OCI-LY7 (cell line): ENCODE results near the gene MRPL36. TPM values are rescaled to one million over a fixed set of nuclear protein-coding genes. Genes with fewer than 3 reads are reported as not detected.

Experiments used
- BruUV-seq: library from RNA; stranded (reverse); fragments of 400-500 nt; replicated peaks from 2 replicates; lab custom pipeline; 2021; lab: Mats Ljungman, UMichigan
- CTCF ChIA-PET: fragments of 300-600 bp; sonication (Branson Sonifier 250); formaldehyde crosslinking; loops from one replicate; lab custom pipeline; 2022; ENCODE audit warnings: antibody characterized with exemption; ENCODE audit not compliant: unreplicated experiment; lab: Charles Lee
- POLR2A ChIA-PET: fragments of 300-600 bp; sonication (Branson Sonifier 250); formaldehyde crosslinking; loops from one replicate; lab custom pipeline; 2022; ENCODE audit warnings: antibody characterized with exemption; lab: Charles Lee
- DNase-seq: peaks from one replicate; pipeline ENCODE4 v3.0.0-alpha.2; 2015; ENCODE audit warnings: low spot score
- H2AFZ ChIP-seq: fragments of 200-600 bp; sonication (generic), shearing (Covaris generic); 2 replicates; pipeline ENCODE4 v1.6.1; 2014; ENCODE audit warnings: mild to moderate bottlenecking, antibody characterized with exemption, low read length, moderate library complexity
- H3K27ac ChIP-seq: fragments of 200-600 bp; sonication (generic); 2 replicates; pipeline ENCODE4 v1.5.1; 2014; ENCODE audit warnings: mixed run types, low read depth, mild to moderate bottlenecking, moderate library complexity, low read length, inconsistent platforms; ENCODE audit not compliant: poor library complexity, severe bottlenecking
- H3K36me3 ChIP-seq: fragments of 200-600 bp; sonication (generic); 2 replicates; pipeline ENCODE4 v1.6.1; 2014; ENCODE audit warnings: mild to moderate bottlenecking, antibody characterized with exemption, low read length, moderate library complexity, mixed read lengths; ENCODE audit not compliant: insufficient read depth
- H3K4me1 ChIP-seq: fragments of 200-600 bp; sonication (generic); 2 replicates; pipeline ENCODE4 v1.5.1; 2014; ENCODE audit warnings: mild to moderate bottlenecking, low read length; ENCODE audit not compliant: insufficient read depth, poor library complexity, severe bottlenecking
- H3K4me2 ChIP-seq: fragments of 200-600 bp; sonication (generic); 2 replicates; pipeline ENCODE4 v1.6.1; 2014; ENCODE audit warnings: mild to moderate bottlenecking, low read length
- H3K4me3 ChIP-seq: fragments of 200-600 bp; sonication (generic); 2 replicates; pipeline ENCODE4 v1.5.1; 2014; ENCODE audit warnings: mild to moderate bottlenecking, low read depth, low read length; ENCODE audit not compliant: poor library complexity, severe bottlenecking
- H3K79me2 ChIP-seq: fragments of 200-600 bp; sonication (generic); 2 replicates; pipeline ENCODE4 v1.6.1; 2016; ENCODE audit warnings: low read depth, mild to moderate bottlenecking, low read length, moderate library complexity, mixed read lengths; ENCODE audit not compliant: insufficient read depth
- H3K9me2 ChIP-seq: fragments of 200-600 bp; sonication (generic); 2 replicates; pipeline ENCODE4 v1.6.1; 2016; ENCODE audit warnings: mild to moderate bottlenecking, low read length, mixed read lengths; ENCODE audit not compliant: insufficient read depth
- H3K9me3 ChIP-seq: fragments of 200-600 bp; sonication (generic); 2 replicates; pipeline ENCODE4 v1.6.1; 2014; ENCODE audit warnings: mild to moderate bottlenecking, mixed run types, low read length, mixed read lengths
- H4K20me1 ChIP-seq: fragments of 200-600 bp; sonication (generic); 2 replicates; pipeline ENCODE4 v1.6.1; 2014; ENCODE audit warnings: mild to moderate bottlenecking, antibody characterized with exemption, low read length, moderate library complexity, mixed read lengths; ENCODE audit not compliant: insufficient read depth
- EZH2phosphoT487 ChIP-seq: fragments of 200-600 bp; sonication (generic); IDR thresholded peaks from 2 replicates; pipeline ENCODE4 v1.6.1; 2018; ENCODE audit warnings: low read depth, borderline replicate concordance, mild to moderate bottlenecking, mixed run types, antibody characterized with exemption, low read length, moderate library complexity, mixed read lengths
- intact Hi-C: fragments of 100-400 bp; cut with micrococcal nuclease; formaldehyde crosslinking; loops from one replicate; pipeline ENCODE4 v1.10.0; 2022; ENCODE audit not compliant: unreplicated experiment
- total RNA-seq, 2 experiments: library from RNA; depleted of rRNA in 1 of 2; stranded (reverse); fragments of >200 nt in 1 of 2; shearing (Covaris generic) in 1 of 2; gene quantifications; 2 replicates each; pipeline ENCODE4 v1.2.3, GENCODE V29; 2014 to 2022
- TF ChIP-seq, protein P1 (sequence below): fragments of 200-600 bp; sonication (generic); conservative IDR thresholded peaks from 2 replicates; pipeline ENCODE4 v1.5.1; 2014; ENCODE audit warnings: mild to moderate bottlenecking, antibody characterized with exemption, low read length, moderate library complexity, mixed read lengths

Gene MRPL36
- total RNA-seq, 2 experiments from 2014 or later: 91.7 to 93.8 TPM

DNA sequence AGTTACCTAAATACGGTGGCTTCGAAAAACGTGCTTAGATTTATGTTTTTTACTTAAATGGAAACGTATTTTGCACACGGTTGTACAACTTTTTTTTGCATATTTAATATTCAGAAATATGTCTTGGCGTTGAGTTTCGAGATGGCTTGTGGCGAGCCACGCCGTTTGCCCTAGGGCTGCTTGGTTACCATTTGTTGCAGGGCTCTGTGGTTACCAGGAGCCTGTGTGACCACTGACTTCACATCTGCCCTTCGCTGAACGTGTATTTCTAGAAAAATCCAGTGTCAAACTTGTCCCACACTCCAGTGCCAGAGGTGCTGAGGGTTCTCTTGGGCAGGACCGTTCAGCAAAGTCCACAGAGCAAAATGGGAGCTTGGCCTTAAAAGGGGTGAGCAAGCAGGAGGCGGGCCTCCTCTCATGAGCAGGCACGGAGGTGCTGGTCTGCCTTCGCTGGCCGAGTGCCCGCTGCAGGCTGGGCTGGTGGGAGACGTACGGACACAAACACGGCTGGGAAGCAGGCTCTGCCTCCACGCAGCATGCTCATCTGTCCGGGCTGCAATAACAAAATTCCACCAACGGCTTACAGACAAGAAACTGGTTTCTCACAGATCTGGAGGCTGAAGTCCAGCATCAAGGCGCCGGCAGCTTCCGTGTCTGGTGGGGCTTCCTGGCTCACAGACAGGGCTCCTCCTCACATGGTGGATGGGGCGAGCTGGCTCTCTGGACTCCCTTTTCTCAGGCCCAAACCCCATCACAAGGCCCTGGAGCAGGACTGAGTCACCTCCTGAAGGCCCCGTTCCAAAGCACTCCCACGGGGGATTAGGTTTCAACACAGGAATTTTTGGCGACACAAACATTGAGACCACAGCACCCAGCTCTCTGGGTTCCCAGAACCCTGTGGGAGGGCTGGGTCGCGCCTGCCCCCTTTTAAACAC, 5.4 kb downstream of the MRPL36 start:
- H3K79me2 ChIP-seq: peaks cover 22% of the 10 kb centered on the region
- no peak for DNase-seq
- peaks cover 32% of the 10 kb centered on the region for H3K36me3 ChIP-seq
- no peaks in the 10 kb centered on the region for H3K9me3 ChIP-seq
- peak overlapping the region; percentile 57 for H3K4me3 ChIP-seq
- no peaks in the 10 kb centered on the region for H3K9me2 ChIP-seq
- intact Hi-C loops: loop anchor here (10.0 kb wide), 1 partner anchor 479 kb away; no protein-coding TSS in a partner anchor
- H3K4me2 ChIP-seq: peak overlapping the region; percentile 70
- H4K20me1 ChIP-seq: peaks cover 5% of the 10 kb centered on the region; the same call in 1 of the 2 replicates
- CTCF ChIA-PET: no interaction called here
- H3K27ac ChIP-seq: peak overlapping the region; percentile 88
- TSS peak; percentile 67 for BruUV-seq
- H3K4me1 ChIP-seq: peaks cover 56% of the 10 kb centered on the region
- TF ChIP-seq, protein P1, sequence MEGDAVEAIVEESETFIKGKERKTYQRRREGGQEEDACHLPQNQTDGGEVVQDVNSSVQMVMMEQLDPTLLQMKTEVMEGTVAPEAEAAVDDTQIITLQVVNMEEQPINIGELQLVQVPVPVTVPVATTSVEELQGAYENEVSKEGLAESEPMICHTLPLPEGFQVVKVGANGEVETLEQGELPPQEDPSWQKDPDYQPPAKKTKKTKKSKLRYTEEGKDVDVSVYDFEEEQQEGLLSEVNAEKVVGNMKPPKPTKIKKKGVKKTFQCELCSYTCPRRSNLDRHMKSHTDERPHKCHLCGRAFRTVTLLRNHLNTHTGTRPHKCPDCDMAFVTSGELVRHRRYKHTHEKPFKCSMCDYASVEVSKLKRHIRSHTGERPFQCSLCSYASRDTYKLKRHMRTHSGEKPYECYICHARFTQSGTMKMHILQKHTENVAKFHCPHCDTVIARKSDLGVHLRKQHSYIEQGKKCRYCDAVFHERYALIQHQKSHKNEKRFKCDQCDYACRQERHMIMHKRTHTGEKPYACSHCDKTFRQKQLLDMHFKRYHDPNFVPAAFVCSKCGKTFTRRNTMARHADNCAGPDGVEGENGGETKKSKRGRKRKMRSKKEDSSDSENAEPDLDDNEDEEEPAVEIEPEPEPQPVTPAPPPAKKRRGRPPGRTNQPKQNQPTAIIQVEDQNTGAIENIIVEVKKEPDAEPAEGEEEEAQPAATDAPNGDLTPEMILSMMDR: no peak
- TF ChIP-seq EZH2phosphoT487: no peak
- POLR2A ChIA-PET: no interaction called here
- H2AFZ ChIP-seq: no peak overlapping the region; the same call in 1 of the 2 replicates

DNA sequence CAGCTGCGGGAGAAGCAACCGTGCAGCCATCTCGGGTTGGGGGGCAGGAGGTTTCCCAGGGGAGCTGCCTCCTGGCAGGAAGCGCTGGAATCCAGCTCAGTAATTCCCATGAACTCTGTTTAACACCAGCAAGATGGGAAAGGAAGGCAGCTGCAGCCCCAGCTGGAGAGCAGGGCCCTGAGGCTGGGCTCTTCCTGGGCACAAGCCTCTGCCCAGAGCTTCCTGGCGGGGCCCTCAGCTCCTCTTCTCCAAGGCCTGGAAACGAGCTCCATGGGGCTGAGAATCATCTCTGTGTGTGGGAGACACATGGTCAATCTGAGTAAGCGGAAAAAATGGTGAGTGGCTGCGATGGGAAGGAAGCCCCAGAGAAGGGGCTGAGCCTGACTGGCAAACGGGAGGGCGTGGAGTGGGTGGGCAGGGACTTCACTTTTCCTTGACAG, 6.3 kb downstream of the MRPL36 start:
- no TSS peak for BruUV-seq
- DNase-seq: peak; percentile 23
- no peaks in the 10 kb centered on the region for H3K9me2 ChIP-seq
- peaks cover 27% of the 10 kb centered on the region for H3K36me3 ChIP-seq
- H3K4me1 ChIP-seq: peaks cover 50% of the 10 kb centered on the region
- CTCF ChIA-PET: interaction anchor here (0.8 to 1.4 kb wide), 3 partner anchors 10 to 31 kb away, joined by 3 to 4 read pairs (median 3); no protein-coding TSS in a partner anchor
- H3K4me3 ChIP-seq: peak overlapping the region; percentile 57
- H4K20me1 ChIP-seq: no peaks in the 10 kb centered on the region
- H3K79me2 ChIP-seq: peaks cover 13% of the 10 kb centered on the region
- H2AFZ ChIP-seq: peak overlapping the region; percentile 84
- H3K9me3 ChIP-seq: no peaks in the 10 kb centered on the region
- peak overlapping the region; percentile 88 for H3K27ac ChIP-seq
- intact Hi-C loops: loop anchor here (10.0 kb wide), 1 partner anchor 479 kb away; no protein-coding TSS in a partner anchor
- peak overlapping the region; percentile 70 for H3K4me2 ChIP-seq
- POLR2A ChIA-PET: interaction anchor here (0.7 to 2.1 kb wide), 5 partner anchors 8 to 17 kb away, joined by 3 to 7 read pairs (median 4); partner anchors contain the start of gene NDUFS6
- TF ChIP-seq, protein P1: no peak
- TF ChIP-seq EZH2phosphoT487: no peak
